AG10803 (cell line): Measurements from ENCODE around the gene MRPL32.

Experiments used
- DNase-seq: peaks from one replicate; pipeline ENCODE4 v3.0.0; 2010; ENCODE audit warnings: low read depth
- H3K4me3 ChIP-seq: 2 replicates; pipeline ENCODE4 v1.5.1; 2011; ENCODE audit warnings: mild to moderate bottlenecking, low read length, control low read depth
- CTCF ChIP-seq: conservative IDR thresholded peaks from 2 replicates; pipeline ENCODE4 v1.5.1; 2011; ENCODE audit warnings: mild to moderate bottlenecking, low read length, control low read depth, inconsistent platforms

The MRPL32 gene

GRCh38 chr7:42939457-42940240 is 7.5 kb downstream of the MRPL32 start:
- DNase-seq = no peak
- no peak for TF ChIP-seq CTCF
- H3K4me3 ChIP-seq = no peak overlapping the region

GRCh38 chr7:42940985-42941847 is 9.0 kb downstream of the MRPL32 start:
- DNase-seq = peak; percentile 73
- H3K4me3 ChIP-seq = no peak overlapping the region
- peak; percentile 95 for TF ChIP-seq CTCF

- H3K4me3 ChIP-seq = no peak overlapping the region
- TF ChIP-seq CTCF = no peak
- no peak for DNase-seq
Observed at GRCh38 chr7:42945821-42946626, 13.8 kb downstream of the MRPL32 start.

- H3K4me3 ChIP-seq = no peak overlapping the region
- DNase-seq = peak; percentile 11
- no peak for TF ChIP-seq CTCF
Observed at GRCh38 chr7:42946627-42946950, 14.4 kb downstream of the MRPL32 start.

GRCh38 chr7:42947521-42947920 is 15.3 kb downstream of the MRPL32 start:
- no peak overlapping the region for H3K4me3 ChIP-seq
- peak; percentile 64 for DNase-seq
- TF ChIP-seq CTCF = no peak

GRCh38 chr7:42950417-42950816 is 18.2 kb downstream of the MRPL32 start:
- TF ChIP-seq CTCF = no peak
- no peak for DNase-seq
- H3K4me3 ChIP-seq = no peak overlapping the region
